ENCODE results near the gene ASB1.

- TF ChIP-seq CTCF (IDR thresholded peaks at IDR 0.05) (no peak), POLR2A (IDR thresholded peaks at IDR 0.05) (no peak)
Measured at GRCh38 chr2:238473523-238473922, 46.8 kb downstream of the ASB1 start.

All from body of pancreas (tissue), 4 donors.